Parathyroid adenoma (tissue), 2 donors: ENCODE results near the gene AKT2.

Experiments used
- H2AFZ ChIP-seq: fragments of 300-600 bp; sonication (generic); one replicate; pipeline ENCODE4 v1.7.0; 2017; ENCODE audit warnings: antibody characterized with exemption, mild to moderate bottlenecking
- H3K27ac ChIP-seq: fragments of 300-600 bp; sonication (generic); one replicate; pipeline ENCODE4 v1.7.0; 2017
- H3K27me3 ChIP-seq: fragments of 300-600 bp; sonication (generic); one replicate; pipeline ENCODE4 v1.7.0; 2017; ENCODE audit warnings: low read length; ENCODE audit not compliant: control insufficient read depth, insufficient read depth
- H3K36me3 ChIP-seq: fragments of 300-600 bp; sonication (generic); one replicate; pipeline ENCODE4 v1.7.0; 2017; ENCODE audit warnings: low read length; ENCODE audit not compliant: control insufficient read depth, insufficient read depth
- H3K4me1 ChIP-seq: fragments of 300-600 bp; sonication (generic); one replicate; pipeline ENCODE4 v1.7.0; 2017; ENCODE audit warnings: control low read depth
- H3K4me2 ChIP-seq: fragments of 300-600 bp; sonication (generic); one replicate; pipeline ENCODE4 v1.7.0; 2017; ENCODE audit warnings: low read length
- H3K4me3 ChIP-seq: fragments of 300-600 bp; sonication (generic); one replicate; pipeline ENCODE4 v1.7.0; 2017; ENCODE audit warnings: low read depth, low read length
- H3K79me2 ChIP-seq: fragments of 300-600 bp; sonication (generic); one replicate; pipeline ENCODE4 v1.7.0; 2017; ENCODE audit warnings: control low read depth
- H3K9ac ChIP-seq: fragments of 300-600 bp; sonication (generic); one replicate; pipeline ENCODE4 v1.7.0; 2017; ENCODE audit warnings: mild to moderate bottlenecking
- H3K9me3 ChIP-seq: fragments of 300-600 bp; sonication (generic); one replicate; pipeline ENCODE4 v1.7.0; 2017; ENCODE audit warnings: low read length; ENCODE audit not compliant: control insufficient read depth
- TF ChIP-seq, protein P1 (sequence below): fragments of 300-600 bp; sonication (generic); IDR thresholded peaks from one replicate; pipeline ENCODE4 v1.7.0; 2017; ENCODE audit warnings: antibody characterized with exemption, mild to moderate bottlenecking
- donor health status: primary hyperparathyroidism.

The AKT2 gene

DNA sequence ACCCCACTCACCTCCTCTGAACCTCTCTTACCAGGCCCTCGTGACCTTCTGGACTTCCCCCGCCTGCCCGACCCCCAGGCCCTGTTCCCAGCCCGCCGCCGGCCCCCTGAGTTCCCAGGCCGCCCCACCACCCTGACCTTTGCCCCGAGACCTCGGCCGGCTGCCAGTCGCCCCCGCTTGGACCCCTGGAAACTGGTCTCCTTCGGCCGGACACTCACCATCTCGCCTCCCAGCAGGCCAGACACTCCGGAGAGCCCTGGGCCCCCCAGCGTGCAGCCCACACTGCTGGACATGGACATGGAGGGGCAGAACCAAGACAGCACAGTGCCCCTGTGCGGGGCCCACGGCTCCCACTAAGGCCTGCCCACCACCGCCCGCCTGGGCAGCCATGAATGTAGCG, 70.2 kb downstream of the AKT2 start:
- Histone ChIP-seq H3K79me2 (no peaks in the 10 kb centered on the region), H3K4me1 (peaks cover 4% of the 10 kb centered on the region), H3K36me3 (no peaks in the 10 kb centered on the region), H3K27me3 (no peaks in the 10 kb centered on the region), H3K4me3 (no peak overlapping the region), H3K9ac (no peak overlapping the region), H3K27ac (no peak overlapping the region), H2AFZ (no peak overlapping the region), H3K9me3 (no peaks in the 10 kb centered on the region), H3K4me2 (no peak overlapping the region)
- TF ChIP-seq, protein P1, sequence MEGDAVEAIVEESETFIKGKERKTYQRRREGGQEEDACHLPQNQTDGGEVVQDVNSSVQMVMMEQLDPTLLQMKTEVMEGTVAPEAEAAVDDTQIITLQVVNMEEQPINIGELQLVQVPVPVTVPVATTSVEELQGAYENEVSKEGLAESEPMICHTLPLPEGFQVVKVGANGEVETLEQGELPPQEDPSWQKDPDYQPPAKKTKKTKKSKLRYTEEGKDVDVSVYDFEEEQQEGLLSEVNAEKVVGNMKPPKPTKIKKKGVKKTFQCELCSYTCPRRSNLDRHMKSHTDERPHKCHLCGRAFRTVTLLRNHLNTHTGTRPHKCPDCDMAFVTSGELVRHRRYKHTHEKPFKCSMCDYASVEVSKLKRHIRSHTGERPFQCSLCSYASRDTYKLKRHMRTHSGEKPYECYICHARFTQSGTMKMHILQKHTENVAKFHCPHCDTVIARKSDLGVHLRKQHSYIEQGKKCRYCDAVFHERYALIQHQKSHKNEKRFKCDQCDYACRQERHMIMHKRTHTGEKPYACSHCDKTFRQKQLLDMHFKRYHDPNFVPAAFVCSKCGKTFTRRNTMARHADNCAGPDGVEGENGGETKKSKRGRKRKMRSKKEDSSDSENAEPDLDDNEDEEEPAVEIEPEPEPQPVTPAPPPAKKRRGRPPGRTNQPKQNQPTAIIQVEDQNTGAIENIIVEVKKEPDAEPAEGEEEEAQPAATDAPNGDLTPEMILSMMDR = no peak

DNA sequence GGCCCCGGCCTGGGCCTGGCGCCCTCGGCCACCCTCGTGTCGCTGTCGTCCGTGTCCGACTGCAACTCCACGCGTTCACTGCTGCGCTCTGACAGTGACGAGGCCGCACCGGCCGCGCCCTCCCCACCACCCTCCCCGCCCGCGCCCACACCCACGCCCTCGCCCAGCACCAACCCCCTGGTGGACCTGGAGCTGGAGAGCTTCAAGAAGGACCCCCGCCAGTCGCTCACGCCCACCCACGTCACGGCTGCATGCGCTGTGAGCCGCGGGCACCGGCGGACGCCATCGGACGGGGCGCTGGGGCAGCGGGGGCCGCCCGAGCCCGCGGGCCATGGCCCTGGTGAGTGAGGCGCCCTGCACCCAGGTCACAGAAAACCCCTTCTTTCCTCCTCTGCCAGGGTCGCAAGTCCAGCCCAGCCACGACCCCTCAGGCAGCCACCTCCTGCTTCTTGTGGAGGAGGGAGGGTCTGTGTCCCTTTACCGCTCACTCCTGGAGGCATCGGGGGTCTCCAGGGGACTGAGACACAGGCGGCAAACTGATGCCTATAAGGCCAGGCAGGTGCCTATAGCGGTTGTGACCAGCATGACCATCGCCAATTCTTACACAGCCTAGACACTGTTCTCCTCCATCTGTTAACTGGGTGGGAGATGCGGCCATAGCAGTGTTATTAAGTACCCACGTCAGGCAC, 71.1 kb downstream of the AKT2 start:
- Histone ChIP-seq H3K9me3 (no peaks in the 10 kb centered on the region), H3K9ac (no peak overlapping the region), H3K27me3 (no peaks in the 10 kb centered on the region), H3K4me1 (peaks cover 4% of the 10 kb centered on the region), H3K4me2 (no peak overlapping the region), H3K4me3 (no peak overlapping the region), H2AFZ (no peak overlapping the region), H3K79me2 (no peaks in the 10 kb centered on the region), H3K27ac (no peak overlapping the region), H3K36me3 (no peaks in the 10 kb centered on the region)
- TF ChIP-seq, protein P1 = no peak

DNA sequence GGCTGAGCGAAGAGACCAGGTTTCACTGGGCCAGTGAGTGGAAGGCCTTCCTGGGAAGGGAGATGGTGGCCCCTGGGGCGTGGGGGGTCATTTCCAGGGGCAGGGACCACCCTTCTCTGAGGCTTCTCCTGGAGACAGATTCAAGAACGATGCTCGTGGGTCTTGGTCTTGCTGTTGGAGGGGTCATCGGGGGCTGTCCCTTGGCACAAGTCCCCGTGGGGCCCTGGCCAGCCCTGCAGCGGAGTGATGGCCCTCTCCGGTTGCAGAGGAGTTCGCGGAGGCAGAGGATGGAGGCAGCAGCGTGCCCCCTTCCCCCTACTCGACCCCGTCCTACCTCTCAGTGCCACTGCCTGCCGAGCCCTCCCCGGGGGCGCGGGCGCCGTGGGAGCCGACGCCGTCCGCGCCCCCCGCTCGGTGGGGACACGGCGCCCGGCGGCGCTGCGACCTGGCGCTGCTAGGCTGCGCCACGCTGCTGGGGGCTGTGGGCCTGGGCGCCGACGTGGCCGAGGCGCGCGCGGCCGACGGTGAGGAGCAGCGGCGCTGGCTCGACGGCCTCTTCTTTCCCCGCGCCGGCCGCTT, 71.8 kb downstream of the AKT2 start:
- Histone ChIP-seq H3K36me3 (no peaks in the 10 kb centered on the region), H3K9me3 (no peaks in the 10 kb centered on the region), H3K9ac (no peak overlapping the region), H3K4me3 (no peak overlapping the region), H2AFZ (no peak overlapping the region), H3K27ac (no peak overlapping the region), H3K27me3 (no peaks in the 10 kb centered on the region), H3K79me2 (no peaks in the 10 kb centered on the region), H3K4me1 (peaks cover 4% of the 10 kb centered on the region), H3K4me2 (no peak overlapping the region)
- TF ChIP-seq, protein P1 = no peak

DNA sequence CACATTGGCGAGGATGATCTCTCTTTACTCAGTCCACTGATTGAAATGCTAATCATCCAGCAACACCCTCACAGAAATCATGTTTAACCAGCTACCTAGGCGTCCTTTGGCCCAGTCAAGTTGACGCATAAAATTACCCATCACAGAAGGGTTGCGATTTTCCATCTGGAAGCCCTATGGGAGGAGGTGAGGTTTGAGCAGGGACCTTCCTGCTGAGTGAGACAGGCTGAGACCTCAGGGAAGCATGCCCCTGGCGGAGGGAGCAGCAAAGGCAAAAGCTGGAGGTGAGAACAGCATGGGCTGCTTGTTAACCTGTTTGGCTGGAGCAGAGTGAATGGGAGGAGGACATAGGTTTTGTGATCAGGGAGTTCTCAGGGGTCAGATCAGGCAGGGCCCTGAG, 74.3 kb downstream of the AKT2 start:
- Histone ChIP-seq H3K79me2 (no peaks in the 10 kb centered on the region), H3K36me3 (no peaks in the 10 kb centered on the region), H3K27ac (no peak overlapping the region), H3K9me3 (no peaks in the 10 kb centered on the region), H2AFZ (no peak overlapping the region), H3K27me3 (no peaks in the 10 kb centered on the region), H3K4me3 (no peak overlapping the region), H3K9ac (no peak overlapping the region), H3K4me1 (no peaks in the 10 kb centered on the region), H3K4me2 (no peak overlapping the region)
- TF ChIP-seq, protein P1 = no peak

DNA sequence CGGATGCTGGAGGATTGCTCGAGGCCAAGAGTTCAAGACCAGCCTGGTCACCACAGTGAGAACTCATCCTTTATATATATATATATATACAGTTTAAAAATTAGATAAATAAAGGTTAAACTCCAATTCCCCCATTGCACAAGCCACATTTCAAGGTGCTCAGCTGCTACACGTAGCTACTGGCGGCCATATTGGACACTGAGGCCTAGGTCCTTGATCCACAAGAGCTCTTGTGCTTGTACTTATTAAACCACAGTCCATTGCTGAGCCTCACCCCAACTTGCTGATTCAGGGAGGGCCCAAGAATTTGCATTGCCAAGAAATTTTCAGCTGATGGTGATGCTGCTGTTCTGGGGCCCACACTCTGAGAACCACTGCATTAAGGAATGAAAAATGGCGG, 76.5 kb downstream of the AKT2 start:
- no peaks in the 10 kb centered on the region for H3K9me3 ChIP-seq
- H2AFZ ChIP-seq = no peak overlapping the region
- no peaks in the 10 kb centered on the region for H3K27me3 ChIP-seq
- no peak overlapping the region for H3K9ac ChIP-seq
- H3K27ac ChIP-seq = no peak overlapping the region
- H3K4me3 ChIP-seq = no peak overlapping the region
- H3K79me2 ChIP-seq = no peaks in the 10 kb centered on the region
- TF ChIP-seq, protein P1 = no peak
- H3K4me2 ChIP-seq = no peak overlapping the region
- H3K4me1 ChIP-seq = no peaks in the 10 kb centered on the region
- H3K36me3 ChIP-seq = no peaks in the 10 kb centered on the region
